Natural killer cell (primary cell): ENCODE results near the gene UNC93B1. TPM values are rescaled to one million over a fixed set of nuclear protein-coding genes. Genes with fewer than 3 reads are reported as not detected.
"Not testable (repeated sequence)": the region's sequence is repeated elsewhere in the genome, so short reads cannot be mapped to it uniquely, and the experiment has no call there.

Source experiments
- ATAC-seq, 3 donors: fragments of 150-1000 bp in 2 of 3; fragments of 200-7000 bp in 1 of 3; cut with Tn5 transposase; 1 replicate in 1 of 3; 2 replicates in 2 of 3; pipeline ENCODE4 v1.10.0; 2021; ENCODE audit warnings: mild to moderate bottlenecking in 2 of 3, moderate library complexity in 2 of 3
- DNase-seq, 2 donors: peaks; one replicate each; pipeline versions ENCODE4 v3.0.0 to v3.0.0-alpha.2; 2013 to 2021; ENCODE audit warnings: mixed read lengths in 1 of 2
- H3K27ac ChIP-seq: one replicate; pipeline ENCODE4 v1.5.1; 2013; ENCODE audit warnings: mild to moderate bottlenecking, low read length
- H3K27me3 ChIP-seq: one replicate; pipeline ENCODE4 v1.6.1; 2013; ENCODE audit warnings: low read length; ENCODE audit not compliant: control insufficient read depth, insufficient read depth
- H3K36me3 ChIP-seq: one replicate; pipeline ENCODE4 v1.6.1; 2013; ENCODE audit warnings: low read length; ENCODE audit not compliant: control insufficient read depth, insufficient read depth
- H3K4me1 ChIP-seq: one replicate; pipeline ENCODE4 v1.6.1; 2013; ENCODE audit warnings: low read length; ENCODE audit not compliant: control insufficient read depth, insufficient read depth
- H3K4me3 ChIP-seq: one replicate; pipeline ENCODE4 v1.5.1; 2013; ENCODE audit warnings: low read length
- H3K9me3 ChIP-seq: one replicate; pipeline ENCODE4 v1.6.1; 2013; ENCODE audit warnings: low read length; ENCODE audit not compliant: control insufficient read depth, insufficient read depth
- H3K27ac Mint-ChIP-seq, 2 donors: one replicate each; pipeline ENCODE4 v1.8.0; 2022; ENCODE audit warnings: mild to moderate bottlenecking in 2 of 2, mixed read lengths in 2 of 2, moderate library complexity in 1 of 2
- H3K27me3 Mint-ChIP-seq, 2 donors: one replicate each; pipeline ENCODE4 v1.8.0; 2022; ENCODE audit warnings: low read depth in 2 of 2, mixed read lengths in 2 of 2
- H3K36me3 Mint-ChIP-seq: one replicate; pipeline ENCODE4 v1.8.0; 2022; ENCODE audit warnings: mixed read lengths
- H3K4me1 Mint-ChIP-seq, 2 donors: one replicate each; pipeline ENCODE4 v1.8.0; 2022; ENCODE audit warnings: mixed read lengths in 2 of 2
- H3K4me3 Mint-ChIP-seq: one replicate; pipeline ENCODE4 v1.8.0; 2022; ENCODE audit warnings: mild to moderate bottlenecking, moderate library complexity, mixed read lengths
- H3K9me3 Mint-ChIP-seq, 2 donors: one replicate each; pipeline ENCODE4 v1.8.0; 2022; ENCODE audit warnings: mixed read lengths in 2 of 2
- CTCF ChIP-seq: fragments of 200-600 bp; IDR thresholded peaks from one replicate; pipeline ENCODE4 v1.8.0; 2022; ENCODE audit warnings: antibody characterized with exemption
- WGBS: methylation state at CpG from one replicate; pipeline ENCODE4 v1.1.7; 2013; ENCODE audit warnings: missing lambda C conversion rate; ENCODE audit not compliant: insufficient coverage; 5-methylcytosine and 5-hydroxymethylcytosine counted together
- intact Hi-C: fragments of 100-400 bp; cut with micrococcal nuclease; formaldehyde crosslinking; loops from one replicate; pipeline ENCODE4 v1.14.2; 2022
- total RNA-seq, 4 donors: library from RNA; stranded (reverse); fragments of 120-200 nt in 1 of 4; gene quantifications; one replicate each; pipeline versions ENCODE4 v1.2.3 to v1.2.4, GENCODE V29; 2013 to 2022

UNC93B1 gene
- total RNA-seq, 3 donors from 2014 or later (not counting 1 experiment from before 2014, with no cell fraction given): 26.6 to 44.3 (median 39.7) TPM

GRCh38 chr11:67993821-67994220 is 10.1 kb downstream of the UNC93B1 start:
- H3K9me3 Mint-ChIP-seq, H3K27me3 Mint-ChIP-seq, H3K4me3 Mint-ChIP-seq, ATAC-seq, H3K36me3 Mint-ChIP-seq, H3K4me3 ChIP-seq, H3K27ac Mint-ChIP-seq, H3K9me3 ChIP-seq, H3K36me3 ChIP-seq, intact Hi-C loops, H3K27ac ChIP-seq, H3K27me3 ChIP-seq: not testable (repeated sequence)
- 32% methylated on average over 12 of the region's 12 CpGs for WGBS
- peaks cover 28% of the 10 kb centered on the region for H3K4me1 ChIP-seq
- DNase-seq: peak in 1 of 2 donors; percentile 55
- peaks cover 23 to 31% of the 10 kb centered on the region in 2 donors for H3K4me1 Mint-ChIP-seq
- peak; percentile 43 for TF ChIP-seq CTCF

GRCh38 chr11:67991347-67992121 is 12.4 kb downstream of the UNC93B1 start:
- H3K4me1 Mint-ChIP-seq: not testable (repeated sequence)

GRCh38 chr11:67990546-67991346 is 13.2 kb downstream of the UNC93B1 start:
- DNase-seq: peak in 1 of 2 donors; percentile 26

More at GRCh38 chr11:67991347-67992121, 12.4 kb downstream of the UNC93B1 start:
- intact Hi-C loops, H3K27ac ChIP-seq, H3K9me3 ChIP-seq, H3K4me1 ChIP-seq, DNase-seq, H3K4me3 Mint-ChIP-seq, H3K36me3 ChIP-seq, H3K27me3 Mint-ChIP-seq, H3K9me3 Mint-ChIP-seq, ATAC-seq, H3K4me3 ChIP-seq, H3K36me3 Mint-ChIP-seq, H3K27me3 ChIP-seq, H3K27ac Mint-ChIP-seq: not testable (repeated sequence)
- WGBS: 76% methylated on average over 26 of the region's 70 CpGs

GRCh38 chr11:67985302-67985701 is 18.6 kb downstream of the UNC93B1 start:
- ATAC-seq, H3K27me3 Mint-ChIP-seq, H3K4me3 ChIP-seq, DNase-seq, H3K27ac Mint-ChIP-seq, H3K27ac ChIP-seq, H3K36me3 Mint-ChIP-seq, H3K9me3 Mint-ChIP-seq, intact Hi-C loops, H3K4me1 ChIP-seq, H3K27me3 ChIP-seq, H3K36me3 ChIP-seq, H3K4me3 Mint-ChIP-seq, H3K9me3 ChIP-seq, H3K4me1 Mint-ChIP-seq: not testable (repeated sequence)
- 95% methylated on average over 2 of the region's 6 CpGs for WGBS

More at GRCh38 chr11:67990546-67991346, 13.2 kb downstream of the UNC93B1 start:
- 57% methylated on average over 38 of the region's 58 CpGs for WGBS
- H3K9me3 Mint-ChIP-seq, H3K27ac Mint-ChIP-seq, H3K36me3 ChIP-seq, H3K4me3 ChIP-seq, H3K9me3 ChIP-seq, H3K4me1 Mint-ChIP-seq, intact Hi-C loops, ATAC-seq, H3K4me3 Mint-ChIP-seq, H3K27me3 ChIP-seq, H3K4me1 ChIP-seq, H3K27me3 Mint-ChIP-seq, H3K27ac ChIP-seq, H3K36me3 Mint-ChIP-seq: not testable (repeated sequence)
